Measurements from ENCODE around the gene ZBTB9.

- TF ChIP-seq CTCF (IDR thresholded peaks at IDR 0.05; ENCODE audit: low read length): no peak
- TF ChIP-seq EZH2 (optimal IDR thresholded peaks at IDR 0.05; ENCODE audit: low read depth, low read length): no peak
Observed at GRCh38 chr6:33505548-33506370, 51.4 kb downstream of the ZBTB9 start.
